OCI-LY1 (cell line): ENCODE measurements around the gene ABCC2.

ENCODE experiments used
- EZH2 ChIP-seq: fragments of 200-600 bp; sonication (generic), shearing (Covaris generic); IDR thresholded peaks from 2 replicates; pipeline ENCODE4 v1.8.0; 2017; ENCODE audit warnings: borderline replicate concordance, mixed run types, mild to moderate bottlenecking, antibody characterized with exemption, low read length, moderate library complexity, mixed read lengths
- TF ChIP-seq, protein P1 (sequence below): fragments of 200-600 bp; sonication (generic), shearing (Covaris generic); IDR thresholded peaks from 2 replicates; pipeline ENCODE4 v1.5.1; 2017; ENCODE audit warnings: mild to moderate bottlenecking, antibody characterized with exemption, low read length, moderate library complexity, mixed read lengths

DNA sequence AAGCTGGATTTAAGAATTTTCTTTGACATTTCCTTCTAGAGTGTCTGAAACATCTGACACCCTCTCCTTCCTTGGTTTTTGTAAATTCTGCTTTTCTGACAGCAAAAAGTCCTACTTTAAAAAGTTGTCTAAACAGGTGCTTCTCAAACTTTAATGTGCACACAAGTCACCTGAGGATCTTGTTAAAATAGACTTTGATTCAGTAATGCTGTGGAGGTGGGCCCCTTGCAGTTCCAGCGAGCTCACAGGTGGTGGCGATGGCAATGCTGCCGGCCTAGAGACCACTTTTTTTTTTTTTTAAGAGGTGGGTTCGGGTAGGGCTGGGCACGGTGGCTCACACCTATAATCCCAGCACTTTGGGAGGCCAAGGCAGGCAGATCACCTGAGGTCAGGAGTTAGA is 77.1 kb downstream of the ABCC2 start:
- TF ChIP-seq, protein P1, sequence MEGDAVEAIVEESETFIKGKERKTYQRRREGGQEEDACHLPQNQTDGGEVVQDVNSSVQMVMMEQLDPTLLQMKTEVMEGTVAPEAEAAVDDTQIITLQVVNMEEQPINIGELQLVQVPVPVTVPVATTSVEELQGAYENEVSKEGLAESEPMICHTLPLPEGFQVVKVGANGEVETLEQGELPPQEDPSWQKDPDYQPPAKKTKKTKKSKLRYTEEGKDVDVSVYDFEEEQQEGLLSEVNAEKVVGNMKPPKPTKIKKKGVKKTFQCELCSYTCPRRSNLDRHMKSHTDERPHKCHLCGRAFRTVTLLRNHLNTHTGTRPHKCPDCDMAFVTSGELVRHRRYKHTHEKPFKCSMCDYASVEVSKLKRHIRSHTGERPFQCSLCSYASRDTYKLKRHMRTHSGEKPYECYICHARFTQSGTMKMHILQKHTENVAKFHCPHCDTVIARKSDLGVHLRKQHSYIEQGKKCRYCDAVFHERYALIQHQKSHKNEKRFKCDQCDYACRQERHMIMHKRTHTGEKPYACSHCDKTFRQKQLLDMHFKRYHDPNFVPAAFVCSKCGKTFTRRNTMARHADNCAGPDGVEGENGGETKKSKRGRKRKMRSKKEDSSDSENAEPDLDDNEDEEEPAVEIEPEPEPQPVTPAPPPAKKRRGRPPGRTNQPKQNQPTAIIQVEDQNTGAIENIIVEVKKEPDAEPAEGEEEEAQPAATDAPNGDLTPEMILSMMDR: peak; percentile 34
- no peak for TF ChIP-seq EZH2
